Measurements from ENCODE around the gene RC3H2. TPM values are rescaled to one million over a fixed set of nuclear protein-coding genes. Genes with fewer than 3 reads are reported as not detected.
"Not testable (repeated sequence)": the region's sequence is repeated elsewhere in the genome, so short reads cannot be mapped to it uniquely, and the experiment has no call there.

RC3H2 gene
- total RNA-seq, 2 experiments from 2014 or later: 51.4 to 55.1 TPM

DNA sequence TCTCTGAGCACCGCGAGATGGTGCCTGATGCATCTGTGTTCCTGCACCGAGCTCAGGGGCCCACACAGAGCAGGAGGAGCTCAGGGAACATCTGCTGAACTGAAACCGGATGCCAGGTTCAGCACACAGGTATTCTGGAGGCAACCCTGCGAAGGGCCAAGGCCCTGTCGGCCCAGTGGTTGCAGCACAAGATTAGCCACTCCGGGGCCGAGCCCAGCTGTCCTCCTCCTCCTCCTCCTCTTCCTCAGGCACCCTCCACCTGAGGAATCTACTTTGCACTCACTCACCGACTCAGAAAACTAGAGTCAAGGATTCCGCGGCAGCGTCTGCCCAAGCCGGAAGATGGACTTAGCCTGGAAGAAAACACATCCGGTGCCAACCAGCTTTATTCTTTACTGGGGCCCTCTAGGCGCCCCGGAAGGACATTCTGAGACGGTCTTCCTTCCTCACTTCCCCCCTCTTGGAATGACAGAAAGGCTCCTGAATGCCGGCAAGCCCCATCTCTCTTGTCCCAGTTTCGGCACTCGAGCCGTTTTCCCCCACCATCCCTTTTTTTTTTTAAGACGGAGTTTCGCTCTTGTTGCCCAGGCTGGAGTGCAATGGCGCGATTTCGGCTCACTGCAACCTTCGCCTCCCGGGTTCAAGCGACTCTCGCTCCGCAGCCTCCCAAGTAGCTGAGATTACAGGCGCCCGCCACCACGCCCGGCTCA, 8.0 kb upstream of the RC3H2 start, which contains the start of gene ZBTB6:
ZBTB6 (minus strand) TSS at position 360 of the 710 bp plus-strand sequence. CDS start 1,251 bp downstream, outside the sequence.
- peak within 1 kb of the TSS; percentile 96 for H3K4me3 Mint-ChIP-seq
- H3K9me3 Mint-ChIP-seq: no peaks in the 10 kb centered on the region
- peak within 1 kb of the TSS; percentile 99 for H3K27ac Mint-ChIP-seq
- peak; percentile 76 for DNase-seq
- CTCF ChIA-PET: interaction anchor here (0.7 to 2.7 kb wide), 9 partner anchors 9 to 78 kb away, joined by 3 to 19 read pairs (median 6); partner anchors contain the start of gene ZBTB26
- H3K36me3 Mint-ChIP-seq (ENCODE audit: low read depth): peaks cover 44% of the 10 kb centered on the region
- H3K4me1 Mint-ChIP-seq: peaks cover 33% of the 10 kb centered on the region
- POLR2A ChIA-PET: interaction anchor here (0.7 to 4.9 kb wide), 21 partner anchors 10 to 821 kb away, joined by 3 to 107 read pairs (median 5); partner anchors contain the start of genes PDCL, RABGAP1, RC3H2 and ZBTB26
- H3K27me3 Mint-ChIP-seq: no peaks in the 10 kb centered on the region

GRCh38 chr9:122912671-122912963, 7.5 kb upstream of the RC3H2 start:
- CTCF ChIA-PET: interaction anchor here (0.7 to 2.7 kb wide), 8 partner anchors 9 to 78 kb away, joined by 3 to 19 read pairs (median 6); partner anchors contain the start of gene ZBTB26

GRCh38 chr9:122906122-122906521, 963 bp upstream of the RC3H2 start:
- H3K4me3 Mint-ChIP-seq, DNase-seq, H3K27me3 Mint-ChIP-seq, H3K27ac Mint-ChIP-seq, H3K9me3 Mint-ChIP-seq: not testable (repeated sequence)
- ChIA-PET CTCF (interaction anchor here (1.9 kb wide), 1 partner anchor 9 kb away, joined by 6 read pairs; no protein-coding TSS in a partner anchor), POLR2A (interaction anchor here (1.3 to 5.8 kb wide), 5 partner anchors 7 to 642 kb away, joined by 3 to 107 read pairs (median 48); partner anchors contain the start of genes RABGAP1, ZBTB26 and ZBTB6)
- H3K36me3 Mint-ChIP-seq (ENCODE audit: low read depth): peaks cover 35% of the 10 kb centered on the region
- peaks cover 30% of the 10 kb centered on the region for H3K4me1 Mint-ChIP-seq

More at GRCh38 chr9:122912671-122912963, 7.5 kb upstream of the RC3H2 start:
- H3K36me3 Mint-ChIP-seq (ENCODE audit: low read depth): peaks cover 48% of the 10 kb centered on the region
- H3K9me3 Mint-ChIP-seq: no peaks in the 10 kb centered on the region
- POLR2A ChIA-PET: interaction anchor here (0.7 to 4.9 kb wide), 18 partner anchors 9 to 820 kb away, joined by 3 to 107 read pairs (median 5); partner anchors contain the start of genes PDCL, RABGAP1, RC3H2 and ZBTB26
- H3K27me3 Mint-ChIP-seq: no peaks in the 10 kb centered on the region
- peak overlapping the region; percentile 99 for H3K27ac Mint-ChIP-seq
- H3K4me1 Mint-ChIP-seq: peaks cover 34% of the 10 kb centered on the region
- DNase-seq: no peak
- peak overlapping the region; percentile 96 for H3K4me3 Mint-ChIP-seq

- POLR2A ChIA-PET: interaction anchor here (1.2 to 5.8 kb wide), 12 partner anchors 9 to 639 kb away, joined by 3 to 107 read pairs (median 10); partner anchors contain the start of genes MRRF, PDCL, RABGAP1 and RBM18
- Mint-ChIP-seq H3K9me3 (no peaks in the 10 kb centered on the region), H3K27me3 (no peaks in the 10 kb centered on the region), H3K4me1 (peaks cover 28% of the 10 kb centered on the region), H3K36me3 (ENCODE audit: low read depth) (peaks cover 25% of the 10 kb centered on the region), H3K4me3 (peak overlapping the region; percentile 92), H3K27ac (peak overlapping the region; percentile 91)
- peak; percentile 40 for DNase-seq
- CTCF ChIA-PET: interaction anchor here (1.0 to 1.9 kb wide), 4 partner anchors 8 to 87 kb away, joined by 3 to 6 read pairs (median 6); partner anchors contain the start of genes ZBTB26 and ZBTB6
Measured at GRCh38 chr9:122904466-122904822, 715 bp downstream of the RC3H2 start.

DNA sequence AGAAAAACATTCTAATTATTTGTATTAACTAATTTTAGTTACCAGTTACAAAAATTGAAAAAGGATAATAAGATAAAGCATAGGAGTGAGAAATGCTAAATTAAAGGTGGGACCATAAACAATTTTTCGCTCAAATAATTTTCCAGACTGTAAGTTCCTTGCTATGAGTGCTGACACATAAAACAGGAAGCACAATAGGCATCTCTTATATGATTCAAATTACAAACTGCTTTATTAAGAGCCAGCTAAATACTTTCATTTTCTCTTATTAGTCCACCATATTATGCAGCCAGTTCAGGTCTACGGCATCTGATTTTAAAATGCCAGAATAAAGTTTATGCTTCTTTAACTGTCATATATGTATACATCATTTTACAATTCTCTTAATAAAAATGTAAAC, 4.4 kb downstream of the RC3H2 start:
- Mint-ChIP-seq H3K9me3 (no peaks in the 10 kb centered on the region), H3K4me3 (peak overlapping the region; percentile 68), H3K36me3 (ENCODE audit: low read depth) (peaks cover 25% of the 10 kb centered on the region), H3K27ac (peak overlapping the region; percentile 62), H3K4me1 (peaks cover 46% of the 10 kb centered on the region), H3K27me3 (no peaks in the 10 kb centered on the region)
- no peak for DNase-seq
- POLR2A ChIA-PET: interaction anchor here (0.8 to 5.8 kb wide), 6 partner anchors 12 to 636 kb away, joined by 3 to 107 read pairs (median 6); partner anchors contain the start of genes MRRF, PDCL, RABGAP1 and RBM18
- CTCF ChIA-PET: interaction anchor here (0.7 to 1.2 kb wide), 6 partner anchors 9 to 74 kb away, joined by 3 to 7 read pairs (median 4); partner anchors contain the start of genes RABGAP1 and ZBTB6

DNA sequence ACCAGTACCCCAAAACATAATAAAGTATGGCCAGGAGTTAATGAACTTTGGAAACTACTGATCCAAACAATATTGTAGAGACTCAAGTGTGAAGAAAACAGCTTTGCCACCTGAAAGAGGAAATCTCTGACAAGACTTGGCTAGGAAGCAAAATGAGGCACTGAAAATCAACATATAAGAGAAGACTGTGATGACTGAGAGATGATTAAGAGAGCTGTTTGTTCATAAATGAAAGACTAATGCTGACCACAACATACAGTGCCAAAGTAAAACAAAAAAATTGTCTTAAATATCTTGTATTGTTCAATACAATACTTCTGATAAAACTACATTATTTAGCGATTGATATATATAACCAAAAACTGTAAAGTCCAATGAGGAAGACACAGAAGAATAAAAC, 7.2 kb downstream of the RC3H2 start:
- Mint-ChIP-seq H3K4me3 (no peak overlapping the region), H3K36me3 (ENCODE audit: low read depth) (peaks cover 38% of the 10 kb centered on the region), H3K9me3 (no peaks in the 10 kb centered on the region), H3K4me1 (peaks cover 39% of the 10 kb centered on the region), H3K27ac (peak overlapping the region; percentile 12), H3K27me3 (no peaks in the 10 kb centered on the region)
- no peak for DNase-seq
- ChIA-PET POLR2A (interaction anchor here (1.1 to 2.7 kb wide), 4 partner anchors 15 to 70 kb away, joined by 3 to 10 read pairs (median 5); partner anchors contain the start of genes ZBTB26 and ZBTB6), CTCF (interaction anchor here (1.0 kb wide), 1 partner anchor 93 kb away, joined by 3 read pairs; no protein-coding TSS in a partner anchor)

DNA sequence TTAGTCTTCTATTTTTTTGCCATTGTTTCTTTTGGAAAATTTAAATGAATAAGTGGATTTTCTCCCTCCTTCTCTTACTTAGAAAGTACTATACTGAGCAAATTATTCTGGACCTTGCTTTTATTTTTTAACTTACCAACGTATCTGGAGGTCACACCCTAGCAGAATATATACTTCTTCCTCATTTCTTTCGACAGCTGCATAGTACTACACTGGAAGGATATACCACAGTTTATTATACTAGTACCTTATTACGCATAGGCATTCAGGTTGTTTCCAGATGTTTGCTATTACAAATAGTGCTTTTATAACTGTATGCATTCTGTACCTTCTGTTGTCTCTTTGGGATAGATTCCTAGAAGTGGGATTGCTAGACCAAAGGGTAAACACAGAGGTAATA, 16.7 kb downstream of the RC3H2 start:
- peaks cover 51% of the 10 kb centered on the region for H3K36me3 Mint-ChIP-seq (ENCODE audit: low read depth)
- CTCF ChIA-PET: no interaction called here

GRCh38 chr9:122883125-122883524, 22.0 kb downstream of the RC3H2 start:
- Mint-ChIP-seq H3K4me1 (peaks cover 2% of the 10 kb centered on the region), H3K9me3 (no peaks in the 10 kb centered on the region), H3K27ac (peak overlapping the region; percentile 14), H3K36me3 (ENCODE audit: low read depth) (peaks cover 46% of the 10 kb centered on the region), H3K27me3 (no peaks in the 10 kb centered on the region), H3K4me3 (no peak overlapping the region)
- no peak for DNase-seq
- ChIA-PET CTCF (no interaction called here), POLR2A (interaction anchor here (1.0 to 1.1 kb wide), 2 partner anchors 48 to 52 kb away, joined by 3 read pairs; partner anchors contain the start of gene ZBTB26)

More for the DNA sequence above, 16.7 kb downstream of the RC3H2 start:
- Mint-ChIP-seq H3K4me3 (no peak overlapping the region), H3K9me3 (no peaks in the 10 kb centered on the region), H3K27ac (no peak overlapping the region), H3K4me1 (no peaks in the 10 kb centered on the region), H3K27me3 (no peaks in the 10 kb centered on the region)
- DNase-seq: no peak
- POLR2A ChIA-PET: no interaction called here

DNA sequence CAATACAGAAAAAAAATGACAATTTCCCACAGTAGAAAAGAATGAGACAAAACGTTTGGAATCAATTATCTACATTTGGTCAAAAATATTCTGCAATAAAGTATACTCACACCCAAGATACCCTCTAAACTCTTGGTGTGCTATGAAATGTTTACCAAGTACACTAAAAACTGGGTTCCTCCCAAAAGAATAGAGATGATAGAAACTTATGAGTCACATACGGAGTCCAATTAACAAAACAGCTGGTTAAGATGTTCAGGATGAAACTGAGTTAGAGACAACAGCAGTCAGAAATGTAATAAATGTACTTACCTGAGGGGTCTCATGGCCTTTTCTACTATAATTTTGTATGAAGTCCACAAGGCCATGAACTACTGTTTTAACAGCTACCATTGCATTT, 25.7 kb downstream of the RC3H2 start:
- CTCF ChIA-PET: no interaction called here
- Mint-ChIP-seq H3K4me3 (no peak overlapping the region), H3K4me1 (peaks cover 2% of the 10 kb centered on the region), H3K9me3 (no peaks in the 10 kb centered on the region), H3K36me3 (ENCODE audit: low read depth) (peaks cover 67% of the 10 kb centered on the region), H3K27me3 (no peaks in the 10 kb centered on the region), H3K27ac (no peak overlapping the region)
- DNase-seq: no peak
- POLR2A ChIA-PET: interaction anchor here (1.5 kb wide), 1 partner anchor 23 kb away, joined by 3 read pairs; no protein-coding TSS in a partner anchor

DNA sequence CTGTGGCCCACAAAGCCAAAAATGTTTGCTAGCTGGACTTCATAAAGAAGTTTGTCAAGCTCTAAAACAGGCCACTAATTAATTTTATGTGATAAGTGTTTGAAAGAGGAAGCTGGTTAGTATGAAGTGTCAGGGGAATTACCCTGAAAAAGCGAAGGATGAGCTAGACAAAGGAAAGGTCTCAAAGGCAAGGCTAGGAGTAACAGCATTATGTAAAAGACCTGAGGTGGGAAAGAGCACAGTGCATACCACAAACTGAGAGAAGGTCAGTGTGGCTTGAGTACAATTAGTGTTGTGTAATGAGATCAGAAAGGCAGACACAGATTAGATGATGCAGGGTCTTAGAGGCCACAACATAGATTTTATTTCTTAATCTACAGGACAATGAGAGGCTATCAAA, 29.6 kb downstream of the RC3H2 start:
- H3K4me3 Mint-ChIP-seq: no peak overlapping the region
- H3K27ac Mint-ChIP-seq: no peak overlapping the region
- H3K27me3 Mint-ChIP-seq: no peaks in the 10 kb centered on the region
- DNase-seq: no peak
- peaks cover 69% of the 10 kb centered on the region for H3K36me3 Mint-ChIP-seq (ENCODE audit: low read depth)
- H3K9me3 Mint-ChIP-seq: no peaks in the 10 kb centered on the region
- H3K4me1 Mint-ChIP-seq: no peaks in the 10 kb centered on the region
- ChIA-PET POLR2A (interaction anchor here (1.0 kb wide), 1 partner anchor 34 kb away, joined by 4 read pairs; no protein-coding TSS in a partner anchor), CTCF (interaction anchor here (1.4 kb wide), 1 partner anchor 474 kb away, joined by 4 read pairs; no protein-coding TSS in a partner anchor)

GRCh38 chr9:122867276-122867675, 37.9 kb downstream of the RC3H2 start:
- H3K27me3 Mint-ChIP-seq, H3K4me3 Mint-ChIP-seq, H3K4me1 Mint-ChIP-seq, H3K27ac Mint-ChIP-seq, DNase-seq, POLR2A ChIA-PET, H3K9me3 Mint-ChIP-seq, CTCF ChIA-PET: not testable (repeated sequence)
- H3K36me3 Mint-ChIP-seq (ENCODE audit: low read depth): peaks cover 43% of the 10 kb centered on the region

- ChIA-PET POLR2A (no interaction called here), CTCF (interaction anchor here (0.5 kb wide), 1 partner anchor 30 kb away, joined by 3 read pairs; no protein-coding TSS in a partner anchor)
- no peak overlapping the region for H3K27ac Mint-ChIP-seq
- H3K27me3 Mint-ChIP-seq: no peaks in the 10 kb centered on the region
- H3K9me3 Mint-ChIP-seq: no peaks in the 10 kb centered on the region
- H3K36me3 Mint-ChIP-seq (ENCODE audit: low read depth): peaks cover 39% of the 10 kb centered on the region
- no peaks in the 10 kb centered on the region for H3K4me1 Mint-ChIP-seq
- no peak for DNase-seq
- H3K4me3 Mint-ChIP-seq: no peak overlapping the region
Measured at GRCh38 chr9:122866079-122866478, 39.1 kb downstream of the RC3H2 start.

DNA sequence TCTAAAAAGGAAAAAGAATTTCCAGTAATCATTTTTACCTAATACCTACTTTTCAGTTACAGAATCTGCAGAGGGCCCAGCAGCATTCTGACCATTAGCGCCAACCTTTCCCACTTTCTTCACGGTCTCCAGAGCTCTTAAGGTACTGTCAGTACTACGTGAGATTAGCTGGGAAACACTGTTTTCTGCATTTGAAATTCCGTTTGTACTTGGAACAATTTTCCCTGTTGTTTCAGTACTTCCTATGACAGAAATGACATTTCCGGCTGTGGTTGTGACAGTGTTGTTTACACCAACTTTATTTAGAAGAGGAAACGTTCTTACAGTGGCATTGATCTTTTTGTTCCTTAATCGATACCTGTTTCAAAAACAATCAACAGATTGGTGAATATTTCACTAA, 39.9 kb downstream of the RC3H2 start:
- H3K4me1 Mint-ChIP-seq: no peaks in the 10 kb centered on the region
- H3K36me3 Mint-ChIP-seq (ENCODE audit: low read depth): peaks cover 33% of the 10 kb centered on the region
- no peaks in the 10 kb centered on the region for H3K9me3 Mint-ChIP-seq
- H3K27me3 Mint-ChIP-seq: no peaks in the 10 kb centered on the region
- H3K27ac Mint-ChIP-seq: no peak overlapping the region
- POLR2A ChIA-PET: no interaction called here
- CTCF ChIA-PET: no interaction called here
- no peak overlapping the region for H3K4me3 Mint-ChIP-seq
- no peak for DNase-seq

All from activated CD4-positive, alpha-beta memory T cell treated with anti-CD3 and anti-CD28 coated beads, Interleukin-2, amount 10 ng/mL, durations not matched to agents 7 days and 5 days (primary cell).